ENCODE results near the gene JPH4.

DNA sequence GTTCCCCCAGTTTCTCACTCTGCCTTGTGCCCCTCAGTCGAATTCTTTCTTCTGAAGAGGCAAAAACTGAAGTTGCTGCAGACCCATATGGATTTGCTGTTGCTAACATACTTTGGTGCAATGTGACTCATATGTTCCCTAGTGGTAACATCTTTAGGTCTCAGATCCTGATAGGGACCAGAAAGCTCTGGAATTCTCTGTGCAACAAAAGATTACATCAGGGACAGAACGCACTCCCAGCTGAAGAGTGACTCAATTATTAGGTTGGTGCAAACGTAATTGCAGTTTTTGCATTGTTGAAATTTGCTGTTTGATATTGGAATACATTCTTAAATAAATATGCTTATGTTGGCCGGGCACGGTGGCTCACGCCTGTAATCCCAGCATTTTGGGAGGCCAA, 49.4 kb upstream of the JPH4 start:
- TF ChIP-seq POLR2A (IDR thresholded peaks at IDR 0.05; ENCODE audit: control extremely low read depth in 1 of 2, low read depth in 2 of 2, low read length in 2 of 2) (no peak), SAP30 (IDR thresholded peaks at IDR 0.05; ENCODE audit: insufficient read depth, insufficient replicate concordance, low read length) (no peak), EGR1 (IDR thresholded peaks at IDR 0.05; ENCODE audit: borderline replicate concordance, low read depth, low read length) (no peak)
- TF ChIP-seq, protein P1, sequence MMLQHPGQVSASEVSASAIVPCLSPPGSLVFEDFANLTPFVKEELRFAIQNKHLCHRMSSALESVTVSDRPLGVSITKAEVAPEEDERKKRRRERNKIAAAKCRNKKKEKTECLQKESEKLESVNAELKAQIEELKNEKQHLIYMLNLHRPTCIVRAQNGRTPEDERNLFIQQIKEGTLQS (IDR thresholded peaks at IDR 0.05; ENCODE audit: insufficient read depth, low read depth, low read length): no peak
- TF ChIP-seq, protein P2, sequence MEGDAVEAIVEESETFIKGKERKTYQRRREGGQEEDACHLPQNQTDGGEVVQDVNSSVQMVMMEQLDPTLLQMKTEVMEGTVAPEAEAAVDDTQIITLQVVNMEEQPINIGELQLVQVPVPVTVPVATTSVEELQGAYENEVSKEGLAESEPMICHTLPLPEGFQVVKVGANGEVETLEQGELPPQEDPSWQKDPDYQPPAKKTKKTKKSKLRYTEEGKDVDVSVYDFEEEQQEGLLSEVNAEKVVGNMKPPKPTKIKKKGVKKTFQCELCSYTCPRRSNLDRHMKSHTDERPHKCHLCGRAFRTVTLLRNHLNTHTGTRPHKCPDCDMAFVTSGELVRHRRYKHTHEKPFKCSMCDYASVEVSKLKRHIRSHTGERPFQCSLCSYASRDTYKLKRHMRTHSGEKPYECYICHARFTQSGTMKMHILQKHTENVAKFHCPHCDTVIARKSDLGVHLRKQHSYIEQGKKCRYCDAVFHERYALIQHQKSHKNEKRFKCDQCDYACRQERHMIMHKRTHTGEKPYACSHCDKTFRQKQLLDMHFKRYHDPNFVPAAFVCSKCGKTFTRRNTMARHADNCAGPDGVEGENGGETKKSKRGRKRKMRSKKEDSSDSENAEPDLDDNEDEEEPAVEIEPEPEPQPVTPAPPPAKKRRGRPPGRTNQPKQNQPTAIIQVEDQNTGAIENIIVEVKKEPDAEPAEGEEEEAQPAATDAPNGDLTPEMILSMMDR (IDR thresholded peaks at IDR 0.05; ENCODE audit: control extremely low read depth in 1 of 3, insufficient read depth in 1 of 3, low read depth in 1 of 3, low read length in 3 of 3): no peak

Data from H1 (cell line).